HepG2 (cell line): Measurements from ENCODE around the gene FGA. TPM values are rescaled to one million over a fixed set of nuclear protein-coding genes. Genes with fewer than 3 reads are reported as not detected.

Experiments
- FOXK2 ChIP-seq: fragments of 450-650 bp; IDR thresholded peaks from 2 replicates; pipeline ENCODE4 v1.6.1; 2016
- KDM3A ChIP-seq: IDR thresholded peaks from 2 replicates; pipeline ENCODE4 v1.6.1; 2018; ENCODE audit warnings: low read depth, missing compliant biosample characterization
- MAZ ChIP-seq, 2 experiments: sonication (generic) in 1 of 2; formaldehyde crosslinking in 1 of 2; IDR thresholded peaks; 2 replicates each; pipeline versions ENCODE4 v1.5.0 to v1.6.1; 2012 to 2020; ENCODE audit warnings: low read depth in 2 of 2, mild to moderate bottlenecking in 2 of 2, borderline replicate concordance in 1 of 2, improper control_type of control experiment in 1 of 2, low read length in 1 of 2, missing genetic modification reagents in 1 of 2, moderate library complexity in 1 of 2
- PRPF4 ChIP-seq: fragments of 200-400 bp; formaldehyde crosslinking; IDR thresholded peaks from 2 replicates; pipeline ENCODE4 v1.6.1; 2016; ENCODE audit warnings: low read length, low read depth; ENCODE audit not compliant: poor library complexity, severe bottlenecking
- SKIL ChIP-seq: sonication (generic); formaldehyde crosslinking; IDR thresholded peaks from 2 replicates; pipeline ENCODE4 v1.8.0; 2022; ENCODE audit warnings: missing genetic modification reagents, mild to moderate bottlenecking, moderate library complexity, borderline replicate concordance
- SMYD3 ChIP-seq: sonication (generic); formaldehyde crosslinking; IDR thresholded peaks from 2 replicates; pipeline ENCODE4 v1.8.1; 2023; ENCODE audit warnings: mild to moderate bottlenecking, missing genetic modification reagents
- SP1 ChIP-seq, 2 experiments: fragments of 450-650 bp in 1 of 2; sonication (generic) in 1 of 2; formaldehyde crosslinking in 1 of 2; IDR thresholded peaks; 2 replicates each; pipeline versions ENCODE4 v1.4.0 to v1.6.1; 2016 to 2020; ENCODE audit warnings: missing genetic modification reagents in 1 of 2
- ZBTB42 ChIP-seq: sonication (generic); formaldehyde crosslinking; IDR thresholded peaks from 2 replicates; pipeline ENCODE4 v1.5.0; 2020; ENCODE audit warnings: mild to moderate bottlenecking, missing genetic modification reagents
- ZZZ3 ChIP-seq: sonication (generic); formaldehyde crosslinking; IDR thresholded peaks from 2 replicates; pipeline ENCODE4 v1.4.0; 2020; ENCODE audit warnings: missing genetic modification reagents, mild to moderate bottlenecking, borderline replicate concordance
- polyA plus RNA-seq, 8 experiments: library from polyadenylated mRNA; depleted of rRNA in 3 of 8; stranded (reverse) in 7 of 8; unstranded in 1 of 8; fragments of >200 nt; fragmentation: Illumina TruSeq in 4 of 8; extraction: Trizol in 4 of 8; gene quantifications; 2 replicates each; pipeline versions ENCODE4 v1.2.1 to v1.2.3, GENCODE V29; 2011 to 2016; ENCODE audit warnings: low read depth in 4 of 8, missing spikeins in 1 of 8, mixed read lengths in 1 of 8; ENCODE audit not compliant: insufficient read depth in 1 of 8
- total RNA-seq, 5 experiments: library from RNA; depleted of rRNA; stranded (reverse); fragments of >200 nt; fragmentation: Illumina TruSeq; extraction: Trizol; gene quantifications; 2 replicates each; pipeline ENCODE4 v1.2.3, GENCODE V29; 2016; ENCODE audit warnings: low read depth in 1 of 5
- TF ChIP-seq, protein P1 (sequence below): sonication (generic); formaldehyde crosslinking; IDR thresholded peaks from 2 replicates; pipeline ENCODE4 v1.4.0; 2020; ENCODE audit warnings: missing genetic modification reagents
- TF ChIP-seq, protein P2 (sequence below): sonication (generic); formaldehyde crosslinking; IDR thresholded peaks from 2 replicates; pipeline ENCODE4 v1.5.0; 2020; ENCODE audit warnings: mild to moderate bottlenecking, missing genetic modification reagents, moderate library complexity
- TF ChIP-seq, protein P3 (sequence below): IDR thresholded peaks from 2 replicates; pipeline ENCODE4 v1.6.1; 2016; ENCODE audit warnings: low read depth, missing genetic modification reagents, missing compliant biosample characterization
- TF ChIP-seq, protein P4 (sequence below): sonication (generic); formaldehyde crosslinking; IDR thresholded peaks from 2 replicates; pipeline ENCODE4 v1.8.1; 2022; ENCODE audit warnings: low read depth, mild to moderate bottlenecking, missing genetic modification reagents

Gene FGA
- total and polyA plus RNA-seq, 2 of the 13 experiments (the other 11 are each of a cell fraction or from before 2014, with no cell fraction given): 640 to 1,523 TPM

DNA sequence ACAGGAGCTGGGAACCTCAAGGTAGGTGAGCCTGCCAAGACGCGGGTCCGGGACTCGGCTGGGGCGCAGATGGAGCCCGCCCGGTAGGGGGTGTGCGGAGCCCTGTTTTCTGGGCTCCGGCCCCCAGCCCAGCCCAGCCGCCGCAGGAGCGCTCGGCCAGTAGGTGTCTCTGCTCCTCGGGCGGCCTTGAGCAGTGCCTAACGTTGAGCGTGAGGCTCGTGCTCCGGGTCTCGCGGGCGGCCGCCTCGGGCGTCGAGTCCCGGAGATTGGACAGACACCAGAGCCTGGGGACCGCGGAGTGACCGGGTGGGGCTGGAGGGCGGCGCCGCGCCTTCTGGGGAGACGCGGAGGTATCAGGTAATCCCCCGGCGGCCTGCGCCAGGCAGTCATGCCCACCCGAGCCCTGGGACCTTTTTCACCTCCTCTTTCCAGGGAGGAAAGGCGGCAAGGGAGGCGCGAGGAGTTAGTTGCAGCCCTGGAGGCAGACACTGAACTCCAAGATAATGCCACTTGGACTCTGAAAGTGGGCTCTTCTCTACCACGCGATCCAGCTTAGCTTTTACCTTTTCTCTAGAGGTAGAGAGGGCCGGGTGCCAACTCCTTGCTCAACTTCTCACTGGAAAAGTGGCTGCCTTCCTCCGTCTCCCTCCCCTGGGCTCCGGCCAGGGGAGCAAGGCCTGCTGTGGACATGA is 36.4 kb upstream of the FGA start (continued):
- TF ChIP-seq ZBTB42 (CRISPR knock-in tag) (no peak), SMYD3 (no peak), MAZ (IDR thresholded peaks at IDR 0.05; ENCODE audit: borderline replicate concordance, low read depth, low read length) (peak; percentile 30; the same call in 1 of the 2 replicates), MAZ (CRISPR knock-in tag; IDR thresholded peaks at IDR 0.05; ENCODE audit: low read depth) (0 out of 2 replicates have a peak, but pooled peaks have one; percentile 36), KDM3A (CRISPR knock-in tag) (0 out of 2 replicates have a peak, but pooled peaks have one; percentile 42), ZZZ3 (CRISPR knock-in tag) (no peak), FOXK2 (no peak), SP1 (IDR thresholded peaks at IDR 0.05) (no peak), SP1 (CRISPR knock-in tag; IDR thresholded peaks at IDR 0.05) (no peak), SKIL (CRISPR knock-in tag) (no peak), PRPF4 (no peak)
- TF ChIP-seq, protein P1, sequence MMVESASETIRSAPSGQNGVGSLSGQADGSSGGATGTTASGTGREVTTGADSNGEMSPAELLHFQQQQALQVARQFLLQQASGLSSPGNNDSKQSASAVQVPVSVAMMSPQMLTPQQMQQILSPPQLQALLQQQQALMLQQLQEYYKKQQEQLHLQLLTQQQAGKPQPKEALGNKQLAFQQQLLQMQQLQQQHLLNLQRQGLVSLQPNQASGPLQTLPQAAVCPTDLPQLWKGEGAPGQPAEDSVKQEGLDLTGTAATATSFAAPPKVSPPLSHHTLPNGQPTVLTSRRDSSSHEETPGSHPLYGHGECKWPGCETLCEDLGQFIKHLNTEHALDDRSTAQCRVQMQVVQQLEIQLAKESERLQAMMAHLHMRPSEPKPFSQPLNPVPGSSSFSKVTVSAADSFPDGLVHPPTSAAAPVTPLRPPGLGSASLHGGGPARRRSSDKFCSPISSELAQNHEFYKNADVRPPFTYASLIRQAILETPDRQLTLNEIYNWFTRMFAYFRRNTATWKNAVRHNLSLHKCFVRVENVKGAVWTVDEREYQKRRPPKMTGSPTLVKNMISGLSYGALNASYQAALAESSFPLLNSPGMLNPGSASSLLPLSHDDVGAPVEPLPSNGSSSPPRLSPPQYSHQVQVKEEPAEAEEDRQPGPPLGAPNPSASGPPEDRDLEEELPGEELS (CRISPR knock-in tag): no peak
- TF ChIP-seq, protein P2, sequence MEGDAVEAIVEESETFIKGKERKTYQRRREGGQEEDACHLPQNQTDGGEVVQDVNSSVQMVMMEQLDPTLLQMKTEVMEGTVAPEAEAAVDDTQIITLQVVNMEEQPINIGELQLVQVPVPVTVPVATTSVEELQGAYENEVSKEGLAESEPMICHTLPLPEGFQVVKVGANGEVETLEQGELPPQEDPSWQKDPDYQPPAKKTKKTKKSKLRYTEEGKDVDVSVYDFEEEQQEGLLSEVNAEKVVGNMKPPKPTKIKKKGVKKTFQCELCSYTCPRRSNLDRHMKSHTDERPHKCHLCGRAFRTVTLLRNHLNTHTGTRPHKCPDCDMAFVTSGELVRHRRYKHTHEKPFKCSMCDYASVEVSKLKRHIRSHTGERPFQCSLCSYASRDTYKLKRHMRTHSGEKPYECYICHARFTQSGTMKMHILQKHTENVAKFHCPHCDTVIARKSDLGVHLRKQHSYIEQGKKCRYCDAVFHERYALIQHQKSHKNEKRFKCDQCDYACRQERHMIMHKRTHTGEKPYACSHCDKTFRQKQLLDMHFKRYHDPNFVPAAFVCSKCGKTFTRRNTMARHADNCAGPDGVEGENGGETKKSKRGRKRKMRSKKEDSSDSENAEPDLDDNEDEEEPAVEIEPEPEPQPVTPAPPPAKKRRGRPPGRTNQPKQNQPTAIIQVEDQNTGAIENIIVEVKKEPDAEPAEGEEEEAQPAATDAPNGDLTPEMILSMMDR: peak; percentile 81
- TF ChIP-seq, protein P3, sequence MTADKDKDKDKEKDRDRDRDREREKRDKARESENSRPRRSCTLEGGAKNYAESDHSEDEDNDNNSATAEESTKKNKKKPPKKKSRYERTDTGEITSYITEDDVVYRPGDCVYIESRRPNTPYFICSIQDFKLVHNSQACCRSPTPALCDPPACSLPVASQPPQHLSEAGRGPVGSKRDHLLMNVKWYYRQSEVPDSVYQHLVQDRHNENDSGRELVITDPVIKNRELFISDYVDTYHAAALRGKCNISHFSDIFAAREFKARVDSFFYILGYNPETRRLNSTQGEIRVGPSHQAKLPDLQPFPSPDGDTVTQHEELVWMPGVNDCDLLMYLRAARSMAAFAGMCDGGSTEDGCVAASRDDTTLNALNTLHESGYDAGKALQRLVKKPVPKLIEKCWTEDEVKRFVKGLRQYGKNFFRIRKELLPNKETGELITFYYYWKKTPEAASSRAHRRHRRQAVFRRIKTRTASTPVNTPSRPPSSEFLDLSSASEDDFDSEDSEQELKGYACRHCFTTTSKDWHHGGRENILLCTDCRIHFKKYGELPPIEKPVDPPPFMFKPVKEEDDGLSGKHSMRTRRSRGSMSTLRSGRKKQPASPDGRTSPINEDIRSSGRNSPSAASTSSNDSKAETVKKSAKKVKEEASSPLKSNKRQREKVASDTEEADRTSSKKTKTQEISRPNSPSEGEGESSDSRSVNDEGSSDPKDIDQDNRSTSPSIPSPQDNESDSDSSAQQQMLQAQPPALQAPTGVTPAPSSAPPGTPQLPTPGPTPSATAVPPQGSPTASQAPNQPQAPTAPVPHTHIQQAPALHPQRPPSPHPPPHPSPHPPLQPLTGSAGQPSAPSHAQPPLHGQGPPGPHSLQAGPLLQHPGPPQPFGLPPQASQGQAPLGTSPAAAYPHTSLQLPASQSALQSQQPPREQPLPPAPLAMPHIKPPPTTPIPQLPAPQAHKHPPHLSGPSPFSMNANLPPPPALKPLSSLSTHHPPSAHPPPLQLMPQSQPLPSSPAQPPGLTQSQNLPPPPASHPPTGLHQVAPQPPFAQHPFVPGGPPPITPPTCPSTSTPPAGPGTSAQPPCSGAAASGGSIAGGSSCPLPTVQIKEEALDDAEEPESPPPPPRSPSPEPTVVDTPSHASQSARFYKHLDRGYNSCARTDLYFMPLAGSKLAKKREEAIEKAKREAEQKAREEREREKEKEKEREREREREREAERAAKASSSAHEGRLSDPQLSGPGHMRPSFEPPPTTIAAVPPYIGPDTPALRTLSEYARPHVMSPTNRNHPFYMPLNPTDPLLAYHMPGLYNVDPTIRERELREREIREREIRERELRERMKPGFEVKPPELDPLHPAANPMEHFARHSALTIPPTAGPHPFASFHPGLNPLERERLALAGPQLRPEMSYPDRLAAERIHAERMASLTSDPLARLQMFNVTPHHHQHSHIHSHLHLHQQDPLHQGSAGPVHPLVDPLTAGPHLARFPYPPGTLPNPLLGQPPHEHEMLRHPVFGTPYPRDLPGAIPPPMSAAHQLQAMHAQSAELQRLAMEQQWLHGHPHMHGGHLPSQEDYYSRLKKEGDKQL (CRISPR knock-in tag): no peak
- TF ChIP-seq, protein P4, sequence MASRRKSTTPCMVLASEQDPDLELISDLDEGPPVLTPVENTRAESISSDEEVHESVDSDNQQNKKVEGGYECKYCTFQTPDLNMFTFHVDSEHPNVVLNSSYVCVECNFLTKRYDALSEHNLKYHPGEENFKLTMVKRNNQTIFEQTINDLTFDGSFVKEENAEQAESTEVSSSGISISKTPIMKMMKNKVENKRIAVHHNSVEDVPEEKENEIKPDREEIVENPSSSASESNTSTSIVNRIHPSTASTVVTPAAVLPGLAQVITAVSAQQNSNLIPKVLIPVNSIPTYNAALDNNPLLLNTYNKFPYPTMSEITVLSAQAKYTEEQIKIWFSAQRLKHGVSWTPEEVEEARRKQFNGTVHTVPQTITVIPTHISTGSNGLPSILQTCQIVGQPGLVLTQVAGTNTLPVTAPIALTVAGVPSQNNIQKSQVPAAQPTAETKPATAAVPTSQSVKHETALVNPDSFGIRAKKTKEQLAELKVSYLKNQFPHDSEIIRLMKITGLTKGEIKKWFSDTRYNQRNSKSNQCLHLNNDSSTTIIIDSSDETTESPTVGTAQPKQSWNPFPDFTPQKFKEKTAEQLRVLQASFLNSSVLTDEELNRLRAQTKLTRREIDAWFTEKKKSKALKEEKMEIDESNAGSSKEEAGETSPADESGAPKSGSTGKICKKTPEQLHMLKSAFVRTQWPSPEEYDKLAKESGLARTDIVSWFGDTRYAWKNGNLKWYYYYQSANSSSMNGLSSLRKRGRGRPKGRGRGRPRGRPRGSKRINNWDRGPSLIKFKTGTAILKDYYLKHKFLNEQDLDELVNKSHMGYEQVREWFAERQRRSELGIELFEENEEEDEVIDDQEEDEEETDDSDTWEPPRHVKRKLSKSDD (CRISPR knock-in tag): no peak
